SK-N-SH treated with all-trans-retinoic acid at 6 μM for 48 hours (cell line): Measurements from ENCODE around the gene MCU.
"Not testable (repeated sequence)": the region's sequence is repeated elsewhere in the genome, so short reads cannot be mapped to it uniquely, and the experiment has no call there.

Experiments used
- ATAC-seq: fragments of 200-7000 bp; cut with Tn5 transposase; 3 replicates; pipeline ENCODE4 v1.9.1; 2020; ENCODE audit warnings: mild to moderate bottlenecking, moderate library complexity
- ARNTL ChIP-seq: fragments of 450-650 bp; formaldehyde crosslinking; IDR thresholded peaks from 2 replicates; pipeline ENCODE4 v1.5.0; 2020; ENCODE audit warnings: low read depth, mild to moderate bottlenecking, moderate library complexity, borderline replicate concordance
- BACH2 ChIP-seq: fragments of 250-450 bp; sonication (Bioruptor Pico); IDR thresholded peaks from 2 replicates; pipeline ENCODE4 v1.9.0; 2021; ENCODE audit warnings: mild to moderate bottlenecking, borderline replicate concordance
- CSDC2 ChIP-seq: fragments of 250-450 bp; sonication (Bioruptor Pico); IDR thresholded peaks from 2 replicates; pipeline ENCODE4 v1.5.0; 2020; ENCODE audit warnings: mild to moderate bottlenecking, moderate library complexity
- ESRRG ChIP-seq: fragments of 250-450 bp; sonication (Bioruptor Pico); IDR thresholded peaks from 2 replicates; pipeline ENCODE4 v1.6.1; 2021; ENCODE audit warnings: mild to moderate bottlenecking
- GLIS3 ChIP-seq: fragments of 250-450 bp; sonication (Bioruptor Pico); IDR thresholded peaks from 2 replicates; pipeline ENCODE4 v1.5.0; 2020; ENCODE audit warnings: mild to moderate bottlenecking, moderate library complexity
- ISL1 ChIP-seq: fragments of 250-450 bp; sonication (Bioruptor Pico); IDR thresholded peaks from 2 replicates; pipeline ENCODE4 v2.1.2; 2022; ENCODE audit warnings: mild to moderate bottlenecking, moderate library complexity
- OSR1 ChIP-seq: fragments of 250-450 bp; sonication (Bioruptor Pico); IDR thresholded peaks from 2 replicates; pipeline ENCODE4 v1.8.0; 2022; ENCODE audit warnings: moderate library complexity, mild to moderate bottlenecking, inconsistent platforms
- PPARA ChIP-seq: fragments of 250-450 bp; sonication (Bioruptor Pico); IDR thresholded peaks from 2 replicates; pipeline ENCODE4 v1.5.0; 2020; ENCODE audit warnings: mild to moderate bottlenecking, borderline replicate concordance
- SNAI2 ChIP-seq: fragments of 250-450 bp; sonication (Bioruptor Pico); IDR thresholded peaks from 2 replicates; pipeline ENCODE4 v1.5.0; 2020; ENCODE audit warnings: mild to moderate bottlenecking, moderate library complexity
- TCF4 ChIP-seq: fragments of 250-450 bp; sonication (Bioruptor Pico); IDR thresholded peaks from 2 replicates; pipeline ENCODE4 v1.8.0; 2021; ENCODE audit warnings: mild to moderate bottlenecking, moderate library complexity, borderline replicate concordance
- TOX ChIP-seq: fragments of 250-450 bp; sonication (Bioruptor Pico); IDR thresholded peaks from 2 replicates; pipeline ENCODE4 v1.8.0; 2021; ENCODE audit warnings: mild to moderate bottlenecking, moderate library complexity, borderline replicate concordance
- ZC3H10 ChIP-seq: fragments of 250-450 bp; sonication (Bioruptor Pico); IDR thresholded peaks from 2 replicates; pipeline ENCODE4 v1.5.1; 2021; ENCODE audit warnings: mild to moderate bottlenecking, moderate library complexity
- ZFP3 ChIP-seq: fragments of 250-450 bp; sonication (Bioruptor Pico); IDR thresholded peaks from 2 replicates; pipeline ENCODE4 v1.5.0; 2020; ENCODE audit warnings: mild to moderate bottlenecking, moderate library complexity
- ZFP30 ChIP-seq: fragments of 450-650 bp; formaldehyde crosslinking; IDR thresholded peaks from 2 replicates; pipeline ENCODE4 v1.5.0; 2022; ENCODE audit warnings: mild to moderate bottlenecking, moderate library complexity
- ZNF565 ChIP-seq: fragments of 450-650 bp; formaldehyde crosslinking; conservative IDR thresholded peaks from 2 replicates; pipeline ENCODE4 v1.5.0; 2020; ENCODE audit warnings: low read depth, mild to moderate bottlenecking, moderate library complexity
- ZNF70 ChIP-seq: fragments of 450-650 bp; formaldehyde crosslinking; IDR thresholded peaks from 2 replicates; pipeline ENCODE4 v1.5.0; 2020; ENCODE audit warnings: mild to moderate bottlenecking, moderate library complexity
- ZNF8 ChIP-seq: fragments of 450-650 bp; formaldehyde crosslinking; IDR thresholded peaks from 2 replicates; pipeline ENCODE4 v1.5.0; 2020; ENCODE audit warnings: mild to moderate bottlenecking, moderate library complexity
- TF ChIP-seq, protein P1 (sequence below): fragments of 250-450 bp; sonication (Bioruptor Pico); IDR thresholded peaks from 2 replicates; pipeline ENCODE4 v1.5.1; 2020; ENCODE audit warnings: low read depth, mild to moderate bottlenecking, moderate library complexity
- TF ChIP-seq, protein P2 (sequence below): fragments of 250-450 bp; sonication (Bioruptor Pico); IDR thresholded peaks from 2 replicates; pipeline ENCODE4 v1.5.0; 2020; ENCODE audit warnings: mild to moderate bottlenecking, moderate library complexity
- TF ChIP-seq, protein P3 (sequence below): fragments of 250-450 bp; sonication (Bioruptor Pico); IDR thresholded peaks from 2 replicates; pipeline ENCODE4 v1.8.0; 2020; ENCODE audit warnings: mild to moderate bottlenecking, moderate library complexity, borderline replicate concordance
- TF ChIP-seq, protein P4 (sequence below): fragments of 250-450 bp; sonication (Bioruptor Pico); IDR thresholded peaks from 2 replicates; pipeline ENCODE4 v1.8.0; 2021; ENCODE audit warnings: low read depth, mild to moderate bottlenecking, moderate library complexity, borderline replicate concordance

Gene MCU

DNA sequence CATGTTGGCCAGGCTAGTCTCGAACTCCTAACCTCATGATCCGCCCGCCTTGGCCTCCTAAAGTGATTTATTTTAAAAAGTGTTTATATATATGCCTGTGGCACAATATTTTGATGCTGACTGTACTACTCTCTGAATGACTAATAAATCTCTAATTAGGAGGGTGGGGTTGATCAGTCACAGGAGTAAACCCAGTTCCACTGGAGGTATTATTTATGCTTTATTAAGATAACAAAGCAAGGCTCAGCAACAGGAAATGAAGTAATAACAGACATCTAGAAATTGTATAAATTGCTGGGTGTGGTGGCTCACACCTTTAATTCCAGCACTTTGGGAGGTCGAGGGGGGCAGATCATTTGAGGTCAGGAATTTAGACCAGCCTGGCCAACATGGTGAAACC is 26.0 kb upstream of the MCU start (continued):
- TF ChIP-seq, protein P1, sequence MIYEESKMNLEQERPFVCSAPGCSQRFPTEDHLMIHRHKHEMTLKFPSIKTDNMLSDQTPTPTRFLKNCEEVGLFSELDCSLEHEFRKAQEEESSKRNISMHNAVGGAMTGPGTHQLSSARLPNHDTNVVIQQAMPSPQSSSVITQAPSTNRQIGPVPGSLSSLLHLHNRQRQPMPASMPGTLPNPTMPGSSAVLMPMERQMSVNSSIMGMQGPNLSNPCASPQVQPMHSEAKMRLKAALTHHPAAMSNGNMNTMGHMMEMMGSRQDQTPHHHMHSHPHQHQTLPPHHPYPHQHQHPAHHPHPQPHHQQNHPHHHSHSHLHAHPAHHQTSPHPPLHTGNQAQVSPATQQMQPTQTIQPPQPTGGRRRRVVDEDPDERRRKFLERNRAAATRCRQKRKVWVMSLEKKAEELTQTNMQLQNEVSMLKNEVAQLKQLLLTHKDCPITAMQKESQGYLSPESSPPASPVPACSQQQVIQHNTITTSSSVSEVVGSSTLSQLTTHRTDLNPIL (CRISPR knock-in tag): no peak
- TF ChIP-seq ZC3H10 (CRISPR knock-in tag) (no peak), ESRRG (CRISPR knock-in tag) (no peak), ZNF70 (CRISPR knock-in tag) (no peak)

DNA sequence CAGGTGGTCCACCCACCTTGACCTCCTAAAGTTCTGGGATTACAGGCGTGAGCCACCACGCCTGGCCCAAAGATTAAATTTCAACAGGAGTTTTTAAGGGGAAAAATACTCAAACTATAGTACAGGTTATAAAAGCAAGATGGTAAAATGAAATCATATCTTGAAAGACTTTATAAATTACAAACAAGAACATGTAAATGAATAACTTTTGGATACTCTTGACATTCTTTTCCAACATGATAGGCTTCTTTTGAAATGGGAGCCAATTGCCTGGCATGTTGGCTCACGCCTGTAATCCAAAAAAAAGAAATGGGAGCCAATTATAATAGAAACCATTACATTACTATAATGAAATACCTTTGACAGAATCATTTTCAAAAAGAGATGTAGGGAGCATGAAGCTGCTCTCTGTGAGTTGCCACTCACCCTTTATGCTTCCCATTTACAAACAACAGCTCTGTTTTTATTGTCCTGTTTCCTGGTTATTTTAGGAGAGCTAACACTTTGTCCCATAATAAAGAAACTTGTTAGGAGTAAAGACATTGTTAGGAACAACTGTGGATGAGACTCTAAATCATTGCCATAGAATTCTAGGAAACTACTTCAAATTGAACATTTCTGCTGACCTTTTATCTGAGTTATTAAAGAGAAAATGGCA is 24.6 kb upstream of the MCU start:
- no peak for TF ChIP-seq ESRRG (CRISPR knock-in tag)
- no peak for TF ChIP-seq ZC3H10 (CRISPR knock-in tag)
- TF ChIP-seq CSDC2: no peak
- no peak for TF ChIP-seq PPARA (CRISPR knock-in tag)
- no peak for TF ChIP-seq OSR1 (CRISPR knock-in tag)
- TF ChIP-seq GLIS3 (CRISPR knock-in tag): no peak
- TF ChIP-seq, protein P1 (CRISPR knock-in tag): no peak
- no peak for TF ChIP-seq TCF4 (CRISPR knock-in tag)
- TF ChIP-seq, all 23 proteins: peak for 0
- ATAC-seq: no peak

DNA sequence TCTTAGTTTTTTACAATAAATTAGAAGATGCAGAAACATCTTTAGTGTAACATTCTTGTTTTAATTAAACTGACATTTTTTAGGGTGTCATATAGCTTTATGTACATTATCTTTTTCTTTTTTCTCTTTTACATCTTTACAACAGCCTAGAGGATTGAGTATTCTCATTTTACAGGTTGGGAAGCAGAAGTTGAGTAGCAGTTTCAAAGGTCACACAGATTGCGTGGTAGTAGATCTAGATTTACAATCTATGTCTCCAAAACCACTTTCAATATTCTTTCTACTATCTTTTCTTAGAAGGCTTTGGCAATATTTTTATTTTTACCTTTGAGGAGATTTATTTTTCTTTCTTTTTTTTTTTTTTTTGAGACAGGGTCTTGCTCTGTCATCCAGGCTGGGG is 18.7 kb upstream of the MCU start:
- TF ChIP-seq, protein P2, sequence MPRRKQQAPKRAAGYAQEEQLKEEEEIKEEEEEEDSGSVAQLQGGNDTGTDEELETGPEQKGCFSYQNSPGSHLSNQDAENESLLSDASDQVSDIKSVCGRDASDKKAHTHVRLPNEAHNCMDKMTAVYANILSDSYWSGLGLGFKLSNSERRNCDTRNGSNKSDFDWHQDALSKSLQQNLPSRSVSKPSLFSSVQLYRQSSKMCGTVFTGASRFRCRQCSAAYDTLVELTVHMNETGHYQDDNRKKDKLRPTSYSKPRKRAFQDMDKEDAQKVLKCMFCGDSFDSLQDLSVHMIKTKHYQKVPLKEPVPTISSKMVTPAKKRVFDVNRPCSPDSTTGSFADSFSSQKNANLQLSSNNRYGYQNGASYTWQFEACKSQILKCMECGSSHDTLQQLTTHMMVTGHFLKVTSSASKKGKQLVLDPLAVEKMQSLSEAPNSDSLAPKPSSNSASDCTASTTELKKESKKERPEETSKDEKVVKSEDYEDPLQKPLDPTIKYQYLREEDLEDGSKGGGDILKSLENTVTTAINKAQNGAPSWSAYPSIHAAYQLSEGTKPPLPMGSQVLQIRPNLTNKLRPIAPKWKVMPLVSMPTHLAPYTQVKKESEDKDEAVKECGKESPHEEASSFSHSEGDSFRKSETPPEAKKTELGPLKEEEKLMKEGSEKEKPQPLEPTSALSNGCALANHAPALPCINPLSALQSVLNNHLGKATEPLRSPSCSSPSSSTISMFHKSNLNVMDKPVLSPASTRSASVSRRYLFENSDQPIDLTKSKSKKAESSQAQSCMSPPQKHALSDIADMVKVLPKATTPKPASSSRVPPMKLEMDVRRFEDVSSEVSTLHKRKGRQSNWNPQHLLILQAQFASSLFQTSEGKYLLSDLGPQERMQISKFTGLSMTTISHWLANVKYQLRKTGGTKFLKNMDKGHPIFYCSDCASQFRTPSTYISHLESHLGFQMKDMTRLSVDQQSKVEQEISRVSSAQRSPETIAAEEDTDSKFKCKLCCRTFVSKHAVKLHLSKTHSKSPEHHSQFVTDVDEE: no peak
- no peak for TF ChIP-seq ZNF565
- TF ChIP-seq ARNTL: no peak
- TF ChIP-seq BACH2 (CRISPR knock-in tag): no peak
- TF ChIP-seq TOX: no peak
- no peak for TF ChIP-seq PPARA (CRISPR knock-in tag)
- TF ChIP-seq ZNF8 (CRISPR knock-in tag): no peak
- no peak for TF ChIP-seq ZFP3
- TF ChIP-seq ZFP30 (CRISPR knock-in tag): no peak
- no peak for TF ChIP-seq CSDC2
- TF ChIP-seq, protein P3, sequence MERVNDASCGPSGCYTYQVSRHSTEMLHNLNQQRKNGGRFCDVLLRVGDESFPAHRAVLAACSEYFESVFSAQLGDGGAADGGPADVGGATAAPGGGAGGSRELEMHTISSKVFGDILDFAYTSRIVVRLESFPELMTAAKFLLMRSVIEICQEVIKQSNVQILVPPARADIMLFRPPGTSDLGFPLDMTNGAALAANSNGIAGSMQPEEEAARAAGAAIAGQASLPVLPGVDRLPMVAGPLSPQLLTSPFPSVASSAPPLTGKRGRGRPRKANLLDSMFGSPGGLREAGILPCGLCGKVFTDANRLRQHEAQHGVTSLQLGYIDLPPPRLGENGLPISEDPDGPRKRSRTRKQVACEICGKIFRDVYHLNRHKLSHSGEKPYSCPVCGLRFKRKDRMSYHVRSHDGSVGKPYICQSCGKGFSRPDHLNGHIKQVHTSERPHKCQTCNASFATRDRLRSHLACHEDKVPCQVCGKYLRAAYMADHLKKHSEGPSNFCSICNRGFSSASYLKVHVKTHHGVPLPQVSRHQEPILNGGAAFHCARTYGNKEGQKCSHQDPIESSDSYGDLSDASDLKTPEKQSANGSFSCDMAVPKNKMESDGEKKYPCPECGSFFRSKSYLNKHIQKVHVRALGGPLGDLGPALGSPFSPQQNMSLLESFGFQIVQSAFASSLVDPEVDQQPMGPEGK (CRISPR knock-in tag): no peak
- no peak for TF ChIP-seq ISL1 (CRISPR knock-in tag)
- TF ChIP-seq ZC3H10 (CRISPR knock-in tag): no peak
- no peak for TF ChIP-seq TCF4 (CRISPR knock-in tag)
- no peak for TF ChIP-seq ZNF70 (CRISPR knock-in tag)
- TF ChIP-seq, all 23 proteins: peak for 0

DNA sequence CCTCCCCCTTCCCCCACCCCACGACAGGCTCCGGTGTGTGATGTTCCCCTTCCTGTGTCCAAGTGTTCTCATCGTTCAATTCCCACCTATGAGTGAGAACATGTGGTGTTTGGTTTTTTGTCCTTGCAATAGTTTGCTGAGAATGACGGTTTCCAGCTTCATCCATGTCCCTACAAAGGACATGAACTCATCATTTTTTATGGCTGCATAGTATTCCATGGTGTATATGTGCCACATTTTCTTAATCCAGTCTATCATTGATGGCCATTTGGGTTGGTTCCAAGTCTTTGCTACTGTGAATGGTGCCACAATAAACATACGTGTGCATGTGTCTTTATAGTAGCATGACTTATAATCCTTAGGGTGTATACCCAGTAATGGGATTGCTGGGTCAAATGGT is 17.8 kb upstream of the MCU start:
- not testable (repeated sequence) for ATAC-seq

More for the DNA sequence above, 18.7 kb upstream of the MCU start:
- ATAC-seq: no peak

DNA sequence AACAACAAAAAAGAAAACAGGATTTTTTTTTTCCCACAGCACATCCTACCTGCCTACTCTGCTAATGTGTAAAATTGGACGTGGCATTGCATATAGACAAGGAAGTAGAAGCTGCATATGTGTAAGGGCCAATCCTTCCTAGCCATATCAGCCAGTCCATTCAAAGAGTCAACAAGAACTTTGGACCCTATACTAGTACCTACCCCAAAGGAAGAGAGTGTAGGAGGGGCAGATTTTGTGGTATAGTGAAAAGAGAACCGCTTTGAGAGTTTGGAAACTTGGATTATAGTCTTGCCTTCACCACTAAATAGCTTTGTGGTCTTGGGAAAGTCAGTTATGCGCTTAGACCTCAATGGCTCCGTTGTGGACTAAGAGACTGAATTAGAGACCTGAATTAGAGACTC is 12.1 kb upstream of the MCU start:
- TF ChIP-seq, protein P2: no peak
- no peak for TF ChIP-seq OSR1 (CRISPR knock-in tag)
- no peak for TF ChIP-seq TOX
- TF ChIP-seq TCF4 (CRISPR knock-in tag): no peak
- TF ChIP-seq, protein P4, sequence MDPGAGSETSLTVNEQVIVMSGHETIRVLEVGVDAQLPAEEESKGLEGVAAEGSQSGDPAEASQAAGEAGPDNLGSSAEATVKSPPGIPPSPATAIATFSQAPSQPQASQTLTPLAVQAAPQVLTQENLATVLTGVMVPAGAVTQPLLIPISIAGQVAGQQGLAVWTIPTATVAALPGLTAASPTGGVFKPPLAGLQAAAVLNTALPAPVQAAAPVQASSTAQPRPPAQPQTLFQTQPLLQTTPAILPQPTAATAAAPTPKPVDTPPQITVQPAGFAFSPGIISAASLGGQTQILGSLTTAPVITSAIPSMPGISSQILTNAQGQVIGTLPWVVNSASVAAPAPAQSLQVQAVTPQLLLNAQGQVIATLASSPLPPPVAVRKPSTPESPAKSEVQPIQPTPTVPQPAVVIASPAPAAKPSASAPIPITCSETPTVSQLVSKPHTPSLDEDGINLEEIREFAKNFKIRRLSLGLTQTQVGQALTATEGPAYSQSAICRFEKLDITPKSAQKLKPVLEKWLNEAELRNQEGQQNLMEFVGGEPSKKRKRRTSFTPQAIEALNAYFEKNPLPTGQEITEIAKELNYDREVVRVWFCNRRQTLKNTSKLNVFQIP: no peak
- TF ChIP-seq SNAI2 (CRISPR knock-in tag): no peak
- no peak for TF ChIP-seq ZFP3
- no peak for TF ChIP-seq PPARA (CRISPR knock-in tag)
- no peak for TF ChIP-seq ZFP30 (CRISPR knock-in tag)
- TF ChIP-seq ZNF70 (CRISPR knock-in tag): no peak
- TF ChIP-seq ESRRG (CRISPR knock-in tag): no peak
- no peak for TF ChIP-seq GLIS3 (CRISPR knock-in tag)
- no peak for ATAC-seq
